SKM-1 treated with dmso at 0.1 percent for 144 hours (cell line): ENCODE measurements around the gene MAMDC4.
"Not testable (repeated sequence)": the region's sequence is repeated elsewhere in the genome, so short reads cannot be mapped to it uniquely, and the experiment has no call there.

ENCODE experiments used
- DNase-seq: peaks from one replicate; lab custom pipeline; 2025; ENCODE audit not compliant: unreplicated experiment; lab: John Stamatoyannopoulos, UW

Gene MAMDC4

DNA sequence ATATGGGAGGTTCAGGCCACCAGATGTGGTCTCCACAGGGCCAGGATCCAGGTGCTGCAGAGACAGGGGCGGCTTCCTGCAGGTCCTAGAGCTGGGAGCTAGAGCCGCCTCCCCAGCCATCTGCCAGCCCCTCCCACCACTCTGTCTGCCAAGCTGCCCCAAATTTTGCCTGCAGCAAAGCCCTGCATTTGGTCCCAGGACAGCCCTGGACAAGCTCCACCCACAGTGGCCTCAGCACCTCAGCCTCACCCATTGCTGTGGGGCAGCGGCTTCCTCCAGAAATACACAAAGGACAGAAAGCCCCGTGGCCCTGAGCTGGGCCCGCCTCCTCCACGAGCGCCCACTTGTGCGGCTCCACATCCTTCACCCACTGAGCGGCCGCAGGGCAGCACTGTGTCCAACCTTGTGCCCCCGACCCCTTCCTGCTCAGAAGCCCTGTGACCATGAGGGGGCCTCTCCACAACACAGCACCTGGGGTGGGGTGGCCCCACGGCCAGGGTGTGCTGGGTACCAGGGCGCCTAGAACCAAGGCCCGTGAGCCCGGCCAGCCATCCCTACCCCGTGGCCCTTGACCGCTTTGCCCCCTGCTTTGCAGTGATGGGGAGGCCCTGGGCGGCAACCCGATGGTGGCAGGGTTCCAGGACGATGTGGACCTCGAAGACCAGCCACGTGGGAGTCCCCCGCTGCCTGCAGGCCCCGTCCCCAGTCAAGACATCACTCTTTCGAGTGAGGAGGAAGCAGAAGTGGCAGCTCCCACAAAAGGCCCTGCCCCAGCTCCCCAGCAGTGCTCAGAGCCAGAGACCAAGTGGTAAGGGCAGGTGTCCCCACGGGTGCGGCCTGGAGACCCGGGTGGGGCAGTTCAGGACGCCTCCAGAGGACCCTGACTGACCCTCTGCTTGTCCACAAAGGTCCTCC, 13.6 kb upstream of the MAMDC4 start:
- DNase-seq, result no peak

DNA sequence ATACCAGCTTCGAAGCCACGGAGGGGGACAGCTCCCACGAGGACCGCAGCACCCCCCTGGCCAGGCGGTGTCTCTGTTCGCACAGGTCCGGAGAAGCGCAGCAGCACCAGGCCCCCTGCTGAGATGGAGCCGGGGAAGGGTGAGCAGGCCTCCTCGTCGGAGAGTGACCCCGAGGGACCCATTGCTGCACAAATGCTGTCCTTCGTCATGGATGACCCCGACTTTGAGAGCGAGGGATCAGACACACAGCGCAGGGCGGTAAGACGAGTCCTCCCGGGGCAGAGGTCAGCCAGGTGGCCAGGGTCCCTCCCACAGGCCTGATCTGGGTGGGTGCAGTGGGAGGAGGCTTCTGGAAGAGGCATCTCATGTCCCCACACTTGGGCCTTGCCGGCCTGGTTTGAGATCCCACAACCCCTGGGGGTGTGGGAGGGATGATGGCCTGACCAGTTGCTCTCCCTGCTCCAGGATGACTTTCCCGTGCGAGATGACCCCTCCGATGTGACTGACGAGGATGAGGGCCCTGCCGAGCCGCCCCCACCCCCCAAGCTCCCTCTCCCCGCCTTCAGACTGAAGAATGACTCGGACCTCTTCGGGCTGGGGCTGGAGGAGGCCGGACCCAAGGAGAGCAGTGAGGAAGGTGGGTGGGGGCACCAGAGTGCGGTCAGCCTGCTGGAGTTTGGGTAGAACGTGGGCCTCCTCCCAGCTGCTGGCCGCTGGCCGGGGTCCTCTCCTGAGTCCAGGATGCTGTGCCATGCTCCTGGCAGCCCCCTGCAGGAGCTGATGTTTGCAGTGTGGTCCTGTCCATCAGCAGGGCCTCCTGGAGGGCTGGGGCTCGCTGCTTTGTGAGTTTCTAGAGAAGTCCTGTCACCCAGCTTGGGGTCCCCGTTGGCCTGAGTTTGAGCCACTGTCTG, 12.7 kb upstream of the MAMDC4 start:
- DNase-seq, result no peak

DNA sequence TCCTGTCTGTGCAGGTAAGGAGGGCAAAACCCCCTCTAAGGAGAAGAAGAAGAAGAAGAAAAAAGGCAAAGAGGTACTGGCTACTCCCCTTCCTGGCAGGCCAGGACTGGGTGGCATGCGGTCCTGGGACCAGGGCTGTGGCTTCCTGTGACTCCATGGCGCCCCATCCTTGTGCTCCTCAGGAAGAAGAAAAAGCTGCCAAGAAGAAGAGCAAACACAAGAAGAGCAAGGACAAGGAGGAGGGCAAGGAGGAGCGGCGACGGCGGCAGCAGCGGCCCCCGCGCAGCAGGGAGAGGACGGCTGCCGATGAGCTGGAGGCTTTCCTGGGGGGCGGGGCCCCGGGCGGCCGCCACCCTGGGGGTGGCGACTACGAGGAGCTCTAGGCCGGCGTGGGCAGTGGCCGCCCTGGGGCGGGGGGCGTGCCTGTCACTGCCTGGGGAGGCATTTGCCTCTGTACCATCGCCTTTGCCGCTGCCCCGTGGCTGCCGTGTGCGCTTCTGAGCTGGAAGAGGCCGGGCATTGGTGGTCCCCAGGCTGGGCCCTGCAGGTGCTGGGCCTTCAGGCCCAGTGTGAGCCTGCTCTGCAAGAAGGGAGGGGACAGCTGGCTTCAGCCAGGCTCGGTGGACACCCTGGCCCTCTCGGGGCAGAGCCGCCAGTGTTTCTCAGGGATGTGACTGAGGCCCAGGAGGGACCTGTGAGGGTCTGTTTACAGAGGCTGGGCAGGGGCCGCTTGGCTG, 11.8 kb upstream of the MAMDC4 start:
- DNase-seq, result no peak

DNA sequence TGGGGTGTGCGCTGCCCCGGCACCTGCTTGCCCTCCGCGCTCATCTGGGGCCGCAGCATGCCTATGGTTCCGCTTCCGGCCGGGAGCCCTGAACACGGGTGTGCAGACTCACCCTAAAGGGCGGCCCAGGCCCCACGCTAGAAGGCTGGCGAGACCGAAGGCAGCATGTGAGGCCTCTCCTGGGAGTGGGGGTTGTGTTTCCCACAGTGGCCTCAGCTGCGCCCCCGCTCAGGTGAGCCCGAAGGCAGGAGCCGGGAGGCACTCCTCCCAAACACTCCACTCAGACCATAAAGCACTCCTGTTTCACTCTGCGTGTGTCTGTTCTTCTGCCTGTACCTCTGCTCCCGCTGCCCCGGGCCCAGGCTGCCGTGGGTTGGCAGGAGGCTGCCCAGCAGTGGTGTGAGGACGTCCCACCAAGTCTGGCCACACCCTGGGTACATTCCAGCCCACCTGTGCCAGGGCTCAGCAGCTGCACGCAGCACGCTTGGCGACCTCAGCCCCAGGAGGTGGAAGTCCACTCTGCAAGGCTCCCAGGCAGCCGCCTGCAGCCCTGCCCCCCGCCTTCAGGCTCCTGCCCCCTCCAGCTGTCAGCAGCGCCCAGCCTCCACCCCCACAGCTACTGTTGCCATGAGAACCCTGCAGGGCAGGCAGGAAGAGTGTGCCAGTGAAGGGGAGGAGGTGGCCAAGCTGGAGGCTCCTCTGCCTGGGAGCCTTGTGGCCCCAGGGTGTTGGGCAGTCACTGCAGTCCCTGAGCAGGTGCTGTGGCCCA, 11.1 kb upstream of the MAMDC4 start:
- no peak for DNase-seq

DNA sequence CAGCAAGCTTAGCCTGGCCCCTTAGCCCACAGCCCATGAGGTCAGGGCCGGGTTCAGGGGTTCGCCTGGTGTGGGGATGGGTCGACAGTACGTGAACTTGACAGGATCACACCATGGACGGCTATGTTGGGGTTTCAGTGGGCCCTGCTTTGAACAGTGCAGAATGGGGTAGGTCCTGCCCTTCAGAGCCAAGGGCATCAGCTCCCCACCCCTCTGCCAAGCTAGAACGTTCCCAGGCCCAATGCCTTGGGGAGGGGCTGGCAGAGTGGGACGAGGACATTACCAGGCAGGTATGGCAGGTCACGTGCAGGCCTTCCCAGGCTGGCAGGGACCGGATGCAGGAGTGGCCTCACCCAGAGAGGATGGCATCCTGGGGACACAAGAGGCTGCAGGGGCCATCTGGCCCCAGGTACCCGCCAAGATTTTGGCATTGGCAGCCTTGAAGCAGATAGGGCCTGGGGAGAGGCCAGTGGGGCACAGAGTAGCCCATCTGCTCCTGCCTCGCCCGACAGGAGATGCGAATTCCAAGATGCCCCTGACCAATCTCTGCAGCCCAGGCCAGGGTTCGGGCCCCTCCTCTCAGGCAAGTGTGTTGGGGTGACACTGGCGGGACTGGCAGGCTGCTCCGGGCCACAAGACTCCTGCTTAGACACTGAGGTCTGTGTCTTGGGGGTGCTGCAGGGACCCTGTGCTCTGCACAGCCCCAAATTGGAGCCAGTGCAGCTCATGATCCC, 10.3 kb upstream of the MAMDC4 start:
- not testable (repeated sequence) for DNase-seq

DNA sequence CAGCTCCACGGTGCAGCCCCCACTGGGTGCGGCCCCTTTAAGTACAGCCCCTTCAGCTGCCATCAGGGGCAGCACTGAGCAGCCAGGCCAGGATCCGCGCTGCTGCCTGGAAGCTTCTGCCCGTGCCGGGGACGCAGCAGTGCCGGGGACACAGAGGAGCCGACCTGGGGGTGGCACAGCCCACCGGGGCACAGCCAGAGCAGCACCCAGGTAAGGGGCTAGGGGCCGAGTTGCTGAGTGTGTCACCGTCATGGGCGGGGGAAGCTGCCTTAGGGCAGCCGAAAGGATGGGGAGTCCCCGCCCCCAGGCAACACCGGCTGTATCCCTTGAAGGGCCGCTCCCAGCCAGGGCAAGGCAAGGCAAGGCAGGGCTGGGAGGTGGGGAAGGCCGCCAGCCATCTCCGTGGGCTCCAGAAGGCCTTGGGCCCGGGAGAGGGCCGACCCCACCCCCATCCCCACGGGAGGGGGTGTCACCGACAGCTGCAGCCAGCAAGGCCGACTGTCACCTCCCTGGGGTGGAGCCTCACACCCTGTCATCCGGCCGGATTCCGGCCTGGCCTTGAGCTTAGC, 9.7 kb upstream of the MAMDC4 start, which contains the start of gene AJM1:
AJM1 (plus strand) TSS at position 99 of the 569 bp plus-strand sequence. CDS start 1,937 bp downstream, outside the sequence.
- DNase-seq, result peak; percentile 67

DNA sequence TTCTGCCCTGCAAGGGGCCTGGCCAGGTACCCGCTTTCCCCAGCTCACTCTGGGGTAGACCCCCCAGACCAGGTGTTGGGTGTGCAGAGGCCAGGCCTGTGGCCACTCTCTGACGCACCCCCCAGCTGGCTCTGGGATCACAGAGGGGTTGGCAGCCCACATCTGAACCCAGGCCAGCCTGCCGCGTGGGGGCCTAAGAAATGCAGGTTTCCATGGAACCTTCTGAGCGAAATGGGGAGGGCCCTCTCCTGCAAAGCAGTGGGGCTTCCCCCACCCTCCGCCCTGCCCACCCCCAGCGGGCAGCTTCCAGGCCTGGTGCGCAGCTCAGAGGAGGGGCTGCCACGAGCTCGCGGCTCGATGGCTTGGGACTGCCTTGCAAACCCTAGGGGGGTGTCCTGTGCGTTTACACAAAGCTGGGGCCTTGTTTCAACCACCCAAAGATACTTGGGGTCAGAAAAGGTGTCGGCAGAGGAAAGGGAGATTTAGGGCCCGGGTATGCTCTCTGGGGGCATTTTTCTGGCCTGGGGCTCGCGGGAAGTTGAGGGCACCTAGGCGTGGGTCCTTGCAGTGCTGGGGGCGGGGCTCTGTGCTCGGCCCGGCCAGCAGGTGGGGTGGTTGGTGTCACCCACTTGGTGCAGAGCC, 8.9 kb upstream of the MAMDC4 start:
- not testable (repeated sequence) for DNase-seq

DNA sequence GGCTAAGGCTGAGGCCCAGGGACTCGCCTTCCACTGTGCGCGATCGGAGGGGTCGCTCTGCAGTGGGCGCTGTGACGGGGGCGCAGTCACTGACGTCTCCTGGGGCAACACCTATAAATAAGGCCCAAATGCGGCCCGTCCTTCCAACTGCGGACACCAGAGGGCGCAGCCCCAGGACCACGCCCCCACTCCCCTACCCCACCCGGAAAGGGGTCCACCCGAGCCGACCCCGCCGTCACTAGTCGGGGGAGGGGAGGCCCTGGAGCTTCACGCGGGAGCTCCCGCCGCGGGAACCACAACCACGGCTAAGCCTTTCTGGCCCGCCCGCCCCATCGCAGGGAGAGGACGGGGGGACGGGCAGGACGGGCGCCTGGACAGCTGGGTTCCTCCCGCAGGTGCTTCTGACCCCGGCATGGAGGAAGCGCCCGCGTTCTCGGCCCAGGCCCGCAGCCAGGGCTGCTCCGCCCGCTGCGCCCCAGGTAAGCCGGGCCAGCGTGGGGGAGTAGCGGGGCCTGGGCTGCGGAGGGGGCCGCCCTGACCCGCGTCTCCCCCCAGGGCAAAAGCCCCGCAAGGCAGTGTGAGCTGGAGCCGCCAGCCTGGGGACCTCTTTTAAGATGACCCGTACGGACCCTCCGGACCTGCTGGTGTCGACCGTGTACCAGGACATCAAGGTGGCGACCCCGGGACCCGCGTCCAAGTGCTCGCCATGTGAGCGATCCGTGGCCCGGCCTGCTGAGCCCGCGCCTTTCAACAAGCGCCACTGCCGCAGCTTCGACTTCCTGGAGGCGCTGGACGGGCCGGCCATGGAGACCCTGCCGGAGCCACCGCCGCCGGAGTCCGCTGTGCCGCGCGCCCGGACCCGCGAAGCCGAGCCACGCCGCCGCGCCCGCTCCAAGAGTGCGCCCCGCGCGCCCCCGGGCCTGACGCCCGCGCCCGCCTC, 8.1 kb upstream of the MAMDC4 start:
- not testable (repeated sequence) for DNase-seq

DNA sequence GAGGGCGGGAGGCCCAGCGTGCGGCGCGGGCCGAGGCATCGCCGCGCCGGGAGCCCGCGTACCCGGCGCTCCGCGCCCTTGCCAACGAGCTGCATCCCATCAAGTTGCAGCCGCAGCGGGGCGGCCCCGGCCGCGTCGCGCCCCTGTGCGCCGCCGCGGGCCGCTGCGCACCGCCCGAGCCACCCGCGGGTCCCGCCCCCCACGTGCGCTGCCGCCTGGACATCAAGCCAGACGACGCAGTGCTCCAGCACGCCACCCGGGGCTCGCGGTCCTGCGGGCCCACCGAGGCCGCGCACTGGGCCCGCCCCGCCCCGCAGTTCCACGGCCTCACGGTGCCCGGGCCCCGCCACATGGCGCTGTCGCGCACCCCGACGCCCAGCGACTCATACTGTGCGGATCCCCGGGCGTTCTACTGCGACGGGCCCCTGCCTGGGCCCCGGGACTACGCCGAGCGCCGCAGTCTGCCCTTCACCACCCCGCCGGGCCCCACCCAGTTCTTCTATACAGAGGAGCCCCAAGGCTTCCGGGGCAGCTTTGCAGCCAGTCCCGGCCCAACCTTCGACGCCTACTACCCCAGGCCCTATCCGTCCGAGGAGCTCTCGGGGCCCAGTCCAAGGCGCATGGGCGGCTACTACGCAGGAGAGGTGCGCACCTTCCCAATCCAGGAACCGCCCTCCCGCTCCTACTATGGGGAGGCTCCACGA, 7.2 kb upstream of the MAMDC4 start:
- DNase-seq, result no peak

DNA sequence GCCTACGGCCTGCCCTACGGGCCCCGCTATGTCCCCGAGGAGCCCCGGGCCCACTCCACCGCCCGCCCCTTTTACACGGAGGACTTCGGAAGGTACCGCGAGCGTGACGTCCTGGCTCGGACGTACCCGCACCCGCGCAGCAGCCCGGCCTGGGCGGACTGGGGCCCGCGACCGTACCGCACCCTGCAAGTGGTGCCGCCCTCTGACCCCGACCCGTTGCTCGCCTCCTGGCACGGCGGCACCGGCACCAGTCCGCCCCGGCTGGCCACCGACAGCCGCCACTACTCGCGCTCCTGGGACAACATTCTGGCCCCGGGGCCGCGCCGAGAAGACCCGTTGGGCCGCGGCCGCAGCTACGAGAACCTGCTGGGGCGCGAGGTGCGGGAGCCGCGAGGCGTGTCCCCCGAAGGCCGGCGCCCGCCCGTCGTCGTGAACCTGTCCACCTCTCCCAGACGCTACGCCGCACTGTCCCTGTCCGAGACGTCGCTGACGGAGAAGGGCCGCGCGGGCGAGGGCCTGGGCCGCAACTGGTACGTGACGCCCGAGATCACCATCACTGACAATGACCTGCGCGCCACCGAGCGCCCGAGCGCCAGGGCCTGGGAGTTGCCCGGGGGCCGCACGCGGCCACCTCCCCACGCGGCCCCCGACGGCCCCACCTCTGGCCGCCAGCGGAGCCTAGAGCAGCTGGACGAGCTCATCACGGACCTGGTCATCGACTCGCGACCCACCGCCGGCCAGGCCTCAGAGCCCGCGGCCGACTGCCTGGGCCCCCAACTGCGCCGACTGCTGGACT, 6.5 kb upstream of the MAMDC4 start:
- no peak for DNase-seq

DNA sequence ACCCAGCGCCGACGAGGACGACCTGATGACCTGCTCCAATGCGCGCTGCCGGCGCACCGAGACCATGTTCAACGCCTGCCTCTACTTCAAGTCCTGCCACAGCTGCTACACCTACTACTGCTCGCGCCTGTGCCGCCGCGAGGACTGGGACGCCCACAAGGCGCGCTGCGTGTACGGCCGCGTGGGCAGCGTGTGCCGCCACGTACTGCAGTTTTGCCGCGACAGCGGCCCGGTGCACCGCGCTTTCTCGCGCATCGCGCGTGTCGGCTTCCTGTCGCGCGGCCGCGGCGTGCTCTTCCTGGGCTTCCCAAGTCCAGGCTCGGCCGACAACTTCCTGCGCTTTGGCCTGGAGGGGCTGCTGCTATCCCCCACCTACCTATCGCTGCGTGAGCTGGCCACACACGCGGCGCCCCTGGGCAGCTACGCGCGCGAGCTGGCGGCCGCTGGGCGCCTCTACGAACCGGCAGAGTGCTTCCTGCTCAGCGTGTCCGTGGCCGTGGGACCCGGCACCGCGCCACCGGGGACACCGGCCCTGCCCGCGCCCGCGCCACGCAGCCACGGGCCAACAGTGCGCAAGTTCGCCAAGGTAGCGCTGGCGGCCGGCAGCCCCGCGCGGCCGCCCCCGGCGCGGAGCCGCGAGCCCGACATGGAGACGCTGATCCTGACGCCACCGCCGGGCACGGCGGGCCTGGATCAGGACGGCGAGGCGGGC, 5.6 kb upstream of the MAMDC4 start:
- no peak for DNase-seq

DNA sequence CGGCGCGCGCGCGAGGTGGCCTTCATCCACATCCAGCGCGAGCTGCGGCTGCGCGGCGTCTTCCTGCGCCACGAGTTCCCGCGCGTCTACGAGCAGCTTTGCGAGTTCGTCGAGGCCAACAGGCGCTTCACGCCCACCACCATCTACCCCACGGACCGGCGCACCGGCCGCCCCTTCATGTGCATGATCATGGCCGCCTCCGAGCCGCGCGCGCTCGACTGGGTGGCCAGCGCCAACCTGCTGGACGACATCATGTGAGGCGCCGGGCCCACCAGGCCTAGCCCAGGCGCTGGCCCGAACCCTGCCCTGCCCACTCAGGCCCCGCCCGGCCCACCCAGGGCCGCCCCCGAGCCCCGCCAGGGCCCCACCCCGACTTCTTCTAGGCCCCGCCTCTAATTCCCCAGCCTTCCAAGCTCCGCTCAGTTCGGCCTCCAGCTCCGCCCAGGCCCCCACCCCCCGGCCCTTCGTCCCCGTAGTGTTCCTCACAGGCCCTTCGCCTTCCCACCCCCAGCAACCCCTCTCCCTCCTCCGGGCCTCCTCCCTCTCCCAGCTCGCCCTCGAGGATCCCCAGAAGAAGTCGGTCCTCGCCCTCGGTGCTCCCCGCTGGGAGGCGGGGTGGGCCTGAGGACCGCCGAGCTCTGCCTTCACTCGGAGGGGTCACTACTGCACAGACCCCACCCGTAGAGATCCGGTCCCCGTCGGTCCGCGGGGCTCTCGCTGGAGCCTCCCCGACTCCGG, 4.9 kb upstream of the MAMDC4 start:
- DNase-seq, result peak; percentile 40

DNA sequence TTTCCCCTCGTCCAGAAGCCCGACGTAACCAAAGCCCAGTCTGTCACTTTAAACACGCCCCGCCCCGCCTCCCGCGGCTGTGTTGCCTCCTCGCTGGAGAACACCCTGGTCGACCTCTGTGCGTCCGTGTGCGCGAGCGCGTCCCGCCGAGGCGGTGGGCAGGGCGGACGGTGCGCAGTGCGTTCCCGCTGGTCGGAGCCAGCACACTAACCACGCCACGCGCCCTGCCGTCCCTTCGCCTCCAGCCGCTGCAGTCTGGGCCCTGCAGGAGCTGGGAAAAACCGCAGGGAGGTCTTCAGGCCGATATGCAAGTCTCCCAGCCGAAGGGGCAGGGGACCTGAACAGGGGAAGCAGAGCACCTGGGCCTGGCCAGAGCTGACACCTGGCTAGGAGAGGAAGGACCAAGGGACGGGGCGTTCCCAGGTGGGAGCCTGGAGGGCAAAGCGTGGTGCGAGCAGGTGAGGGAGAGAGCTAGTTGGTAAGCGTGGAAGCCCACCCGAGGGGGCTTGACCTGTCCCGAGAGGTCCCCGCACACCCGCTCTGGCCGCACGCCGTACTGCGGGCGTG, 4.2 kb upstream of the MAMDC4 start:
- peak; percentile 78 for DNase-seq

DNA sequence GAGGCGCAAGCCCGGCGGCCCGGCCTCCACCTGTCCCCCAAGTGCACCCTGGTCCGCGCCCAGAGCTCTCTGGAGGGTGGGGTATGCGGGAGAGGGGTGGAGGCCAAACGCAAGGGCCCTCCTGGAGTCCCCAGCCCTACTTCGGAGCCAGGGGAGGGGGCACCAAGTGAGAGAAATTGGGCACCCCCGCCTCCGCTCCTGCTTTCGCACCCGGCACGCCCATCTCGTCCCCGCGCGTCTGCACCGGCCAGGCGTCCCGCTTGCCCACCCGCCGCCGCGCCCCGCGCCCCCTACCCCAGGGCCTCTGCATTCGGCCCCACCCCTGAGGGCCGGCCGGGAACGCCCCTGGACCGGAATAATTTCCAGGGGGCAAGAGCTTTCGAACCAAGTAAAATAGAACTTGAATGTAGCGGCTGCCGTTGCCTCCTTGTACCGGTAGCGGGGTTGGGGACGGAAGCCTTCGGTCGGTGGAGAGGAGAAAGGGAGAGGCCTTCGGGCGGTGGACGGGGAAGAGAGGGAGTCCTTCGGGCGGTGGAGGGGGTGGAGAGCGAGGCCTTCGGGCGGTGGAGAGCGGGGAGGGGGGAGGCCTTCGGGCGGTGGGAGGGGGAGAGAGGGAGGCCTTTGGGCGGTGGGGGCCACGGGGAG, 3.6 kb upstream of the MAMDC4 start:
- peak; percentile 52 for DNase-seq
